HCT116 (cell line): ENCODE results near the gene LGI1. TPM values are rescaled to one million over a fixed set of nuclear protein-coding genes. Genes with fewer than 3 reads are reported as not detected.

ENCODE experiments used
- ATAC-seq: fragments of 200-7000 bp; cut with Tn5 transposase; 2 replicates; pipeline ENCODE4 v1.9.1; 2020; ENCODE audit warnings: mild to moderate bottlenecking, moderate library complexity
- BruUV-seq: library from RNA; stranded (reverse); fragments of 400-500 nt; replicated peaks from 2 replicates; lab custom pipeline; 2021; lab: Mats Ljungman, UMichigan
- CTCF ChIA-PET: fragments of 300-600 bp; sonication (Branson Sonifier 250); formaldehyde crosslinking; loops from one replicate; lab custom pipeline; 2021; ENCODE audit warnings: antibody characterized with exemption; lab: Charles Lee
- POLR2A ChIA-PET: fragments of 300-600, 350-600 bp; sonication (Branson Sonifier 250); formaldehyde crosslinking; loops from one replicate; lab custom pipeline; 2021; ENCODE audit warnings: antibody characterized with exemption; lab: Charles Lee
- RAD21 ChIA-PET, 2 experiments: fragments of 300-600 bp; sonication (Branson Sonifier 250); formaldehyde crosslinking; loops; one replicate each; lab custom pipeline; 2023; ENCODE audit warnings: low total read pairs in 2 of 2; ENCODE audit not compliant: uncharacterized antibody in 2 of 2, unreplicated experiment in 2 of 2, low non-redundant PET in 1 of 2; lab: Charles Lee
- DNase-seq: peaks from one replicate; pipeline ENCODE4 v3.0.0-alpha.2; 2010; ENCODE audit warnings: low read depth, low spot score
- H2AFZ ChIP-seq: fragments of 200-600 bp; shearing (Covaris generic), sonication (generic); 2 replicates; pipeline ENCODE4 v1.6.1; 2017; ENCODE audit warnings: low read depth, mixed run types, mixed read lengths, antibody characterized with exemption, low read length; ENCODE audit not compliant: poor library complexity, severe bottlenecking
- H3K27ac ChIP-seq: 2 replicates; pipeline ENCODE4 v1.5.1; 2012; ENCODE audit warnings: low read depth, low read length
- H3K27me3 ChIP-seq: fragments of 200-600 bp; sonication (generic); 2 replicates; pipeline ENCODE4 v1.6.1; 2016; ENCODE audit warnings: mixed run types, low read length, mixed read lengths; ENCODE audit not compliant: insufficient read depth
- H3K36me3 ChIP-seq, 2 experiments: fragments of 200-500 bp in 1 of 2; fragments of 200-600 bp in 1 of 2; sonication (Bioruptor generic) in 1 of 2; sonication (generic) in 1 of 2; 2 replicates each; pipeline versions ENCODE4 v1.5.1 to v1.6.1; 2014 to 2016; ENCODE audit warnings: low read length in 2 of 2, inconsistent platforms in 1 of 2, mixed read lengths in 1 of 2, mixed run types in 1 of 2; ENCODE audit not compliant: insufficient read depth in 2 of 2, control insufficient read depth in 1 of 2
- H3K4me1 ChIP-seq, 2 experiments: fragments of 200-600 bp in 1 of 2; sonication (generic) in 1 of 2; 2 replicates each; pipeline versions ENCODE4 v1.5.1 to v1.6.1; 2012 to 2017; ENCODE audit warnings: low read length in 2 of 2, inconsistent platforms in 1 of 2, mild to moderate bottlenecking in 1 of 2, mixed read lengths in 1 of 2, mixed run types in 1 of 2, moderate library complexity in 1 of 2; ENCODE audit not compliant: insufficient read depth in 2 of 2, control insufficient read depth in 1 of 2
- H3K4me2 ChIP-seq: fragments of 200-600 bp; sonication (generic); 2 replicates; pipeline ENCODE4 v1.6.1; 2017; ENCODE audit warnings: mixed run types, low read length, mixed read lengths
- H3K4me3 ChIP-seq, 2 experiments: fragments of 200-600 bp in 1 of 2; sonication (generic) in 1 of 2; replicated peaks in 1 of 2; 2 replicates each; pipeline ENCODE4 v1.5.1; 2011 to 2016; ENCODE audit warnings: low read length in 2 of 2, control low read depth in 1 of 2, low read depth in 1 of 2, mild to moderate bottlenecking in 1 of 2, mixed read lengths in 1 of 2, mixed run types in 1 of 2
- H3K79me2 ChIP-seq: fragments of 200-600 bp; sonication (generic); 2 replicates; pipeline ENCODE4 v1.6.1; 2017; ENCODE audit warnings: mild to moderate bottlenecking, mixed run types, low read length, moderate library complexity, mixed read lengths; ENCODE audit not compliant: insufficient read depth
- H3K9ac ChIP-seq: fragments of 200-600 bp; sonication (generic); 2 replicates; pipeline ENCODE4 v1.6.1; 2016; ENCODE audit warnings: low read length, mixed read lengths
- H3K9me2 ChIP-seq: fragments of 200-600 bp; sonication (generic), shearing (Covaris generic); 2 replicates; pipeline ENCODE4 v1.6.1; 2017; ENCODE audit warnings: mixed run types, mild to moderate bottlenecking, moderate library complexity; ENCODE audit not compliant: insufficient read depth
- H3K9me3 ChIP-seq, 2 experiments: fragments of 200-500 bp in 1 of 2; fragments of 200-600 bp in 1 of 2; sonication (Bioruptor generic) in 1 of 2; sonication (generic) in 1 of 2; 2 replicates each; pipeline ENCODE4 v1.6.1; 2014 to 2017; ENCODE audit warnings: low read length in 2 of 2, mixed read lengths in 2 of 2, inconsistent platforms in 1 of 2, low read depth in 1 of 2, mild to moderate bottlenecking in 1 of 2, mixed run types in 1 of 2, moderate library complexity in 1 of 2; ENCODE audit not compliant: control insufficient read depth in 1 of 2, insufficient read depth in 1 of 2
- H4K20me1 ChIP-seq: fragments of 200-600 bp; sonication (generic), shearing (Covaris generic); 2 replicates; pipeline ENCODE4 v1.6.1; 2017; ENCODE audit warnings: mixed run types, mild to moderate bottlenecking, moderate library complexity; ENCODE audit not compliant: insufficient read depth
- CBX3 ChIP-seq: IDR thresholded peaks from 2 replicates; pipeline ENCODE4 v1.6.1; 2012; ENCODE audit warnings: low read depth
- CEBPB ChIP-seq: IDR thresholded peaks from 2 replicates; pipeline ENCODE4 v1.6.1; 2012; ENCODE audit warnings: low read depth
- EGR1 ChIP-seq: IDR thresholded peaks from 2 replicates; pipeline ENCODE4 v1.6.1; 2012; ENCODE audit warnings: low read depth
- ELF1 ChIP-seq: IDR thresholded peaks from 2 replicates; pipeline ENCODE4 v1.6.1; 2012; ENCODE audit warnings: low read depth, borderline replicate concordance
- EZH2 ChIP-seq: fragments of 200-600 bp; sonication (generic); IDR thresholded peaks from 2 replicates; pipeline ENCODE4 v1.6.1; 2017; ENCODE audit warnings: antibody characterized with exemption, mixed run types
- EZH2phosphoT487 ChIP-seq: fragments of 200-600 bp; IDR thresholded peaks from 2 replicates; pipeline ENCODE4 v1.6.1; 2018; ENCODE audit warnings: antibody characterized with exemption, borderline replicate concordance
- POLR2A ChIP-seq: IDR thresholded peaks from 2 replicates; pipeline ENCODE4 v1.7.0; 2011; ENCODE audit warnings: borderline replicate concordance; ENCODE audit not compliant: insufficient read depth, insufficient read length; ENCODE audit errors: extremely low read depth
- POLR2AphosphoS5 ChIP-seq: IDR thresholded peaks from 2 replicates; pipeline ENCODE4 v1.6.1; 2011; ENCODE audit warnings: mild to moderate bottlenecking, low read depth, low read length, moderate library complexity
- RAD21 ChIP-seq: IDR thresholded peaks from 2 replicates; pipeline ENCODE4 v1.6.1; 2012; ENCODE audit warnings: low read depth, mild to moderate bottlenecking
- SRF ChIP-seq: IDR thresholded peaks from 2 replicates; pipeline ENCODE4 v1.6.1; 2012; ENCODE audit warnings: low read depth
- TCF7L2 ChIP-seq: IDR thresholded peaks from 2 replicates; pipeline ENCODE4 v1.7.0; 2011; ENCODE audit warnings: borderline replicate concordance, inconsistent platforms; ENCODE audit not compliant: insufficient read depth, insufficient read length; ENCODE audit errors: extremely low read depth
- YY1 ChIP-seq: IDR thresholded peaks from 2 replicates; pipeline ENCODE4 v1.6.1; 2011; ENCODE audit warnings: low read length, low read depth, moderate library complexity, mild to moderate bottlenecking; ENCODE audit not compliant: insufficient replicate concordance; ENCODE audit errors: extremely low read depth
- intact Hi-C: fragments of 100-400 bp; cut with micrococcal nuclease; formaldehyde crosslinking; loops from 2 replicates; pipeline ENCODE4 v1.10.0; 2022
- total RNA-seq: library from RNA; stranded (reverse); gene quantifications from one replicate; pipeline ENCODE4 v1.2.1, GENCODE V29; 2021; ENCODE audit not compliant: unreplicated experiment
- TF ChIP-seq, protein P1 (sequence below): IDR thresholded peaks from 2 replicates; pipeline ENCODE4 v1.6.1; 2012
- TF ChIP-seq, protein P2 (sequence below): IDR thresholded peaks from 2 replicates; pipeline ENCODE4 v1.6.1; 2012
- TF ChIP-seq, protein P3 (sequence below), 3 experiments: fragments of 200-600 bp in 1 of 3; sonication (generic) in 1 of 3; IDR thresholded peaks in 2 of 3; conservative IDR thresholded peaks in 1 of 3; 2 replicates each; pipeline ENCODE4 v1.5.1; 2012 to 2017; ENCODE audit warnings: low read depth in 2 of 3, low read length in 2 of 3, antibody characterized with exemption in 1 of 3, borderline replicate concordance in 1 of 3, control low read depth in 1 of 3, mild to moderate bottlenecking in 1 of 3, mixed read lengths in 1 of 3, mixed run types in 1 of 3, moderate library complexity in 1 of 3; ENCODE audit not compliant: insufficient read depth in 1 of 3
- TF ChIP-seq, protein P4 (sequence below): IDR thresholded peaks from 2 replicates; pipeline ENCODE4 v1.6.1; 2012; ENCODE audit warnings: low read depth
- TF ChIP-seq, protein P5 (sequence below): IDR thresholded peaks from 2 replicates; pipeline ENCODE4 v1.6.1; 2011; ENCODE audit warnings: mild to moderate bottlenecking, low read length, moderate library complexity; ENCODE audit not compliant: insufficient replicate concordance; ENCODE audit errors: extremely low read depth

The LGI1 gene
- total RNA-seq, 1 experiment from 2014 or later, result not detected

GRCh38 chr10:93745408-93746065, 12.2 kb upstream of the LGI1 start:
- no TSS peak for BruUV-seq
- RAD21 ChIA-PET, result interaction anchor here (0.7 to 1.2 kb wide), 5 partner anchors 43 to 70 kb away, joined by 3 to 7 read pairs (median 5); partner anchors contain the start of gene FRA10AC1 (in 2 of the 2)
- H3K79me2 ChIP-seq, result no peaks in the 10 kb centered on the region
- peaks cover 0 to 19% of the 10 kb centered on the region in 2 experiments; a peak in 2 of 4 replicates for H3K4me1 ChIP-seq
- H3K9me2 ChIP-seq, result no peaks in the 10 kb centered on the region
- H4K20me1 ChIP-seq, result no peaks in the 10 kb centered on the region
- TF ChIP-seq, protein P1, sequence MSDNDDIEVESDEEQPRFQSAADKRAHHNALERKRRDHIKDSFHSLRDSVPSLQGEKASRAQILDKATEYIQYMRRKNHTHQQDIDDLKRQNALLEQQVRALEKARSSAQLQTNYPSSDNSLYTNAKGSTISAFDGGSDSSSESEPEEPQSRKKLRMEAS, result no peak
- TF ChIP-seq EGR1 (no peak), ELF1 (no peak), POLR2A (no peak), YY1 (no peak), TCF7L2 (no peak), POLR2AphosphoS5 (no peak), CEBPB (no peak), EZH2 (no peak), CBX3 (no peak), SRF (no peak), RAD21 (peak; percentile 78), EZH2phosphoT487 (no peak)
- TF ChIP-seq, protein P2, sequence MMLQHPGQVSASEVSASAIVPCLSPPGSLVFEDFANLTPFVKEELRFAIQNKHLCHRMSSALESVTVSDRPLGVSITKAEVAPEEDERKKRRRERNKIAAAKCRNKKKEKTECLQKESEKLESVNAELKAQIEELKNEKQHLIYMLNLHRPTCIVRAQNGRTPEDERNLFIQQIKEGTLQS, result no peak
- TF ChIP-seq, protein P3, sequence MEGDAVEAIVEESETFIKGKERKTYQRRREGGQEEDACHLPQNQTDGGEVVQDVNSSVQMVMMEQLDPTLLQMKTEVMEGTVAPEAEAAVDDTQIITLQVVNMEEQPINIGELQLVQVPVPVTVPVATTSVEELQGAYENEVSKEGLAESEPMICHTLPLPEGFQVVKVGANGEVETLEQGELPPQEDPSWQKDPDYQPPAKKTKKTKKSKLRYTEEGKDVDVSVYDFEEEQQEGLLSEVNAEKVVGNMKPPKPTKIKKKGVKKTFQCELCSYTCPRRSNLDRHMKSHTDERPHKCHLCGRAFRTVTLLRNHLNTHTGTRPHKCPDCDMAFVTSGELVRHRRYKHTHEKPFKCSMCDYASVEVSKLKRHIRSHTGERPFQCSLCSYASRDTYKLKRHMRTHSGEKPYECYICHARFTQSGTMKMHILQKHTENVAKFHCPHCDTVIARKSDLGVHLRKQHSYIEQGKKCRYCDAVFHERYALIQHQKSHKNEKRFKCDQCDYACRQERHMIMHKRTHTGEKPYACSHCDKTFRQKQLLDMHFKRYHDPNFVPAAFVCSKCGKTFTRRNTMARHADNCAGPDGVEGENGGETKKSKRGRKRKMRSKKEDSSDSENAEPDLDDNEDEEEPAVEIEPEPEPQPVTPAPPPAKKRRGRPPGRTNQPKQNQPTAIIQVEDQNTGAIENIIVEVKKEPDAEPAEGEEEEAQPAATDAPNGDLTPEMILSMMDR (IDR thresholded peaks at IDR 0.05 in 2 of 3, conservative IDR thresholded peaks at IDR 0.05 in 1 of 3; ENCODE audit: borderline replicate concordance in 1 of 3, insufficient read depth in 1 of 3, low read depth in 2 of 3, low read length in 2 of 3), result peak; percentile 60 to 79 (median 67)
- TF ChIP-seq, protein P4, sequence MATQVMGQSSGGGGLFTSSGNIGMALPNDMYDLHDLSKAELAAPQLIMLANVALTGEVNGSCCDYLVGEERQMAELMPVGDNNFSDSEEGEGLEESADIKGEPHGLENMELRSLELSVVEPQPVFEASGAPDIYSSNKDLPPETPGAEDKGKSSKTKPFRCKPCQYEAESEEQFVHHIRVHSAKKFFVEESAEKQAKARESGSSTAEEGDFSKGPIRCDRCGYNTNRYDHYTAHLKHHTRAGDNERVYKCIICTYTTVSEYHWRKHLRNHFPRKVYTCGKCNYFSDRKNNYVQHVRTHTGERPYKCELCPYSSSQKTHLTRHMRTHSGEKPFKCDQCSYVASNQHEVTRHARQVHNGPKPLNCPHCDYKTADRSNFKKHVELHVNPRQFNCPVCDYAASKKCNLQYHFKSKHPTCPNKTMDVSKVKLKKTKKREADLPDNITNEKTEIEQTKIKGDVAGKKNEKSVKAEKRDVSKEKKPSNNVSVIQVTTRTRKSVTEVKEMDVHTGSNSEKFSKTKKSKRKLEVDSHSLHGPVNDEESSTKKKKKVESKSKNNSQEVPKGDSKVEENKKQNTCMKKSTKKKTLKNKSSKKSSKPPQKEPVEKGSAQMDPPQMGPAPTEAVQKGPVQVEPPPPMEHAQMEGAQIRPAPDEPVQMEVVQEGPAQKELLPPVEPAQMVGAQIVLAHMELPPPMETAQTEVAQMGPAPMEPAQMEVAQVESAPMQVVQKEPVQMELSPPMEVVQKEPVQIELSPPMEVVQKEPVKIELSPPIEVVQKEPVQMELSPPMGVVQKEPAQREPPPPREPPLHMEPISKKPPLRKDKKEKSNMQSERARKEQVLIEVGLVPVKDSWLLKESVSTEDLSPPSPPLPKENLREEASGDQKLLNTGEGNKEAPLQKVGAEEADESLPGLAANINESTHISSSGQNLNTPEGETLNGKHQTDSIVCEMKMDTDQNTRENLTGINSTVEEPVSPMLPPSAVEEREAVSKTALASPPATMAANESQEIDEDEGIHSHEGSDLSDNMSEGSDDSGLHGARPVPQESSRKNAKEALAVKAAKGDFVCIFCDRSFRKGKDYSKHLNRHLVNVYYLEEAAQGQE, result no peak
- TF ChIP-seq, protein P5, sequence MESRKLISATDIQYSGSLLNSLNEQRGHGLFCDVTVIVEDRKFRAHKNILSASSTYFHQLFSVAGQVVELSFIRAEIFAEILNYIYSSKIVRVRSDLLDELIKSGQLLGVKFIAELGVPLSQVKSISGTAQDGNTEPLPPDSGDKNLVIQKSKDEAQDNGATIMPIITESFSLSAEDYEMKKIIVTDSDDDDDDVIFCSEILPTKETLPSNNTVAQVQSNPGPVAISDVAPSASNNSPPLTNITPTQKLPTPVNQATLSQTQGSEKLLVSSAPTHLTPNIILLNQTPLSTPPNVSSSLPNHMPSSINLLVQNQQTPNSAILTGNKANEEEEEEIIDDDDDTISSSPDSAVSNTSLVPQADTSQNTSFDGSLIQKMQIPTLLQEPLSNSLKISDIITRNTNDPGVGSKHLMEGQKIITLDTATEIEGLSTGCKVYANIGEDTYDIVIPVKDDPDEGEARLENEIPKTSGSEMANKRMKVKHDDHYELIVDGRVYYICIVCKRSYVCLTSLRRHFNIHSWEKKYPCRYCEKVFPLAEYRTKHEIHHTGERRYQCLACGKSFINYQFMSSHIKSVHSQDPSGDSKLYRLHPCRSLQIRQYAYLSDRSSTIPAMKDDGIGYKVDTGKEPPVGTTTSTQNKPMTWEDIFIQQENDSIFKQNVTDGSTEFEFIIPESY, result no peak
- TF ChIP-seq, all 23 proteins: peak for 2
- H2AFZ ChIP-seq, result no peak overlapping the region
- no peaks in the 10 kb centered on the region for H3K9me3 ChIP-seq
- no peak overlapping the region for H3K4me2 ChIP-seq
- ATAC-seq (peak; percentile 52), DNase-seq (no peak)
- H3K27me3 ChIP-seq, result no peaks in the 10 kb centered on the region
- POLR2A ChIA-PET, result interaction anchor here (2.1 kb wide), 1 partner anchor 70 kb away, joined by 10 read pairs; no protein-coding TSS in a partner anchor
- H3K4me3 ChIP-seq, result no peak overlapping the region
- CTCF ChIA-PET, result interaction anchor here (0.6 to 4.6 kb wide), 16 partner anchors 11 to 588 kb away, joined by 3 to 92 read pairs (median 4); partner anchors contain the start of genes FRA10AC1 and LGI1
- no peak overlapping the region for H3K9ac ChIP-seq
- intact Hi-C loops, result loop anchor here (1.0 to 2.0 kb wide), 2 partner anchors 71 to 113 kb away; no protein-coding TSS in a partner anchor
- H3K36me3 ChIP-seq, result no peaks in the 10 kb centered on the region
- H3K27ac ChIP-seq, result no peak overlapping the region
